HS-27A (cell line): ENCODE results near the gene KIAA0930.

Experiments used
- DNase-seq: peaks from one replicate; pipeline ENCODE4 v3.0.0-alpha.2; 2012; ENCODE audit warnings: low read depth, missing footprints

The KIAA0930 gene

GRCh38 chr22:45216133-45217003, 24.3 kb downstream of the KIAA0930 start:
- no peak for DNase-seq

DNA sequence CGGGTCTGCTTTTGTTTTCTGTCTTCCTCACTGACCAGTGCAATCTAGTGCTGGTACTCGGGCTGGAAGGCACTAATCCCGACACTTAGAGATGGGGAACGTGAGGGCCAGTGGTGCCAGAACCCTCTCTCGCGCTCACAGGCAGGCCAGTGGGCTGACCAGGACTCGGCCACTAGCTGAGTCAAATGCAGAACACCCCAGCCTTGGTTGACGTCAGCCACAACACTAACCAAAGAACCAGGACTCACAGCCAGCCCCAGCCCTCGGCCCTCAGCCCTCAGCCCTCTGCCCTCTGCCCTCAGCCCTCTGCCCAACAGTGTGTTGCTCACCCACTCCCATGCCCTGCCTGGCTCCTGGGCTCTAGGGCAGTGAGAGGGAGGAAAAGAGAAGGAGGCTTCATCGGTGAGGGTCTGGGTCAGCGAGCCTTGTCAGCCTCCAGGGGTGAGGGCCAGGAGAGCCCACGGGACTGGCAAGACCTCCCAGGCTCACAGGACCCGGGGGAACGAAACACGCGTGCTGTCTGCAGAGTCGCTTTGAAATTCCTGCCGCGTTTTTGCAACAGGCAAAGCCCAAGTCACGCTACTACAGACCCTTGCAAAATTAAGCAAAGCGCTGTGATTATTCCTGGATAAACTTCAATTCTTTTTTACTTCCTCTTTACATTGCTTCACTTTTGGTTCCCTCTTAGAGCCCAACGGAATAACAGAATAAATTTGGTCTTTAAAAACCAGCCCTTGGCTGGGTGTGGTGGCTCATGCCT, 27.5 kb downstream of the KIAA0930 start:
- DNase-seq: no peak

DNA sequence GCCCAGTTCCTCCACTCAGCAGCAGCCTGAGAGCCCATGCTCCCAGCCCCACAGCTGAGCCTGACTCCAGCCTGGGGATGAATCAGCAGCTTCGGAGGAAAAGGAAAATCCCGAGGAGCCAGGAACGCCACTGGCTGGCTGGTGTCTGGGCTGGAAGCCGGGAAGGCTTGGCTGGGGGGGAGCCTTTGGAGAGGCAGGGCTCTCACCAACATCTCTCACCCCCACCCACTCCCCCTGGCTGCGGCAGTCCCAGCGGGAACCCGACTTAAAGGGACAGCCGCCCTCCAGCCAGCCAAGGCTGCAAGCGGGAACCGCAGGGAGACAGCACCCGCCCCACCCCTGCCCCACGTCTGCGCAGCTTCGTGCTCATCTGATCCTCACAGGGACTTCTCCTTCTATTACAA, 28.4 kb downstream of the KIAA0930 start:
- peak; percentile 66 for DNase-seq

- no peak for DNase-seq
Measured at GRCh38 chr22:45211848-45212247, 28.8 kb downstream of the KIAA0930 start.

- DNase-seq: no peak
Measured at GRCh38 chr22:45211435-45211834, 29.3 kb downstream of the KIAA0930 start.

- no peak for DNase-seq
Measured at GRCh38 chr22:45210991-45211390, 29.7 kb downstream of the KIAA0930 start.

DNA sequence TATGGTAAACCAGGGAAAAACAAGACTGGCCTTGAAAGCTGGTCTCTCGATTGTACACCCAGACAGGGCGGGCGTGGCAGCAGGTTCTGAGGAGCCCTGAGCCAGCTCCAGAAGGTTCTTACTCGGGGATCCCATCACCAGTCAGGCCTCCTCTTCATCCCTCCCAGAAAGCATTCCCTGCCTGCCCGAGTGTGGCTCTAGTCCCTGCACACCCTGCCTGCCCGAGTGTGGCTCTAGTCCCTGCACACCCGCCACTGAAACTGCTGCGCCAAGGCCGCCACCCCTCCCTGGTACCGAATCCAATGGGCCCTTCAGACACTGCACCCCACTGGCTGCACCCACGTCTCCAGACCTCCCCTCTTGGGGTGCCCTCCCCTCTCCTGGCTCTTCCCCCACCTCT, 30.1 kb downstream of the KIAA0930 start:
- DNase-seq: no peak

- no peak for DNase-seq
Measured at GRCh38 chr22:45210174-45210573, 30.5 kb downstream of the KIAA0930 start.

- no peak for DNase-seq
Measured at GRCh38 chr22:45208993-45209838, 31.5 kb downstream of the KIAA0930 start.

GRCh38 chr22:45208696-45208992, 32.0 kb downstream of the KIAA0930 start:
- no peak for DNase-seq

GRCh38 chr22:45207981-45208664, 32.6 kb downstream of the KIAA0930 start:
- DNase-seq: no peak

GRCh38 chr22:45207533-45207932, 33.2 kb downstream of the KIAA0930 start:
- no peak for DNase-seq

- no peak for DNase-seq
Measured at GRCh38 chr22:45206233-45206632, 34.5 kb downstream of the KIAA0930 start.

DNA sequence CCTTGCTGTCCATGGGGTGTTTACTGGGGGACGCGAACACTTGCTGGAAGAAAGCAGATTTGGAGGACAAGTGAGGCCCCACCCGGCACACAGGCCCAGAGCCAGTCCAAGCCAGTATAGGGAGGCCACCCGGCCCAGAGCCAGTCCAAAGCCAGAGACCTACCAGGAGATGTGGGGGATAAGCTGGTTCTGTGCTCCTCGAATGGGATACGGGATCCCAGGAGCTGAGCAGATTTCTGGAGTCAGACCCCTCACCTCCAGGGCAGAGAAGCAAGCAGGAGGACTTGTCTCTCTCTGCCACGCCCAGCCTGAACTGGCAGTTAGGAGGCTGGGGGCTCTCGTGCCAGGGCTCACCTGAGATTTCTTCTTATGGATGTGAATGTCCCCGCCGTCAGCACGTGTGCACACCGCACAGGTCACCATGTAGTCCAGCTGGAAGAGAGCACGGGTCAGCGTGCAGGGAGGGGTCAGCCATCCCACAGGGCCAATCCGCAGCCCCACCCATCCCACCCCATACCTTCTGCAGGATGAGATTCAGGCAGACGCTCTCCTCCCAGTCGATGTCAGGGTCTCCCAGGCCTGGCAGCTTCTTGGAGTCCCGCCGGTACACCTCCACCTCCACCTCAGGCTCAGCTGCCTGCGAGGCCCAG, 35.3 kb downstream of the KIAA0930 start:
- DNase-seq: no peak

GRCh38 chr22:45204819-45205218, 35.9 kb downstream of the KIAA0930 start:
- DNase-seq: no peak

- no peak for DNase-seq
Measured at GRCh38 chr22:45204241-45204640, 36.5 kb downstream of the KIAA0930 start.

- no peak for DNase-seq
Measured at GRCh38 chr22:45203150-45203951, 37.3 kb downstream of the KIAA0930 start.

DNA sequence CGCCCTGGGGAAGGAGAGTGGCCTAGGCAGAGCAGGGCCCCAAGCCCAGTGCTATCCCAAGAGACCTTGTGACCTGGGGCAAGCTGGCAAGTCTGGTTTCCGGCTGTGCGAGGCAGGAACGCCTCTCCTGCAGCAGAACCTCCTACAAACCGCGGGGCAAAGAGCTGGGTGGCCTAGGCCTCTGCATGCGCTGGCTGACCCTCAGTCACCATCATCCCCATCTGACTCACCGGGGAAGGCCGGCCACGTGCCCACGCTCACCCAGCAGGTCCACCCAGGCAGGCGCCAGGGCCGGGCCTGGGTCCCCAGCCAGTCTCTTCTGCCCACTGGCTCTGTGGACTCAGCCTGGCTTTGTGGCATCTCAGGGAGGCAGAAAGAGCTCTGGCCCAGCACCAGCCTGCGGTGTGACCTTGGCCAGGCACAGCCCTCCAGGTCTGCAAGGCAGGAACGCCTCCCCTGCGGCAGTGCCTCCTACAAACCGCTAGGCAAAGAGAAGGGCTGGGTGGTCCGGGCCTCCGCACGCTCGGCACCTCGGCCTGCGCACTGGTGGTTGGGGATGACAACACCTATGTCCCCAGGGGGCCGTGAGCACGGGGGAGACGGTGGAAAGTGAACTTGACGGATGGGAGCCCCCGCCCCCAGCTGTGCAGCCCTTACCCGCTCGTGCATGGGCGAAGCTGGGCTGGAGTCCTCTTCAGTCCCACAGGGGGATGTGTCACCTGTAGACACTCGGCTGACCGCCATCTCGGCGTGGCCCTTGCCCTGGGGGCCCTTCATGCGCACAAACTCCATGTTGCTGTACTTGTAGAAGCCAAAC, 38.2 kb downstream of the KIAA0930 start:
- DNase-seq: no peak

DNA sequence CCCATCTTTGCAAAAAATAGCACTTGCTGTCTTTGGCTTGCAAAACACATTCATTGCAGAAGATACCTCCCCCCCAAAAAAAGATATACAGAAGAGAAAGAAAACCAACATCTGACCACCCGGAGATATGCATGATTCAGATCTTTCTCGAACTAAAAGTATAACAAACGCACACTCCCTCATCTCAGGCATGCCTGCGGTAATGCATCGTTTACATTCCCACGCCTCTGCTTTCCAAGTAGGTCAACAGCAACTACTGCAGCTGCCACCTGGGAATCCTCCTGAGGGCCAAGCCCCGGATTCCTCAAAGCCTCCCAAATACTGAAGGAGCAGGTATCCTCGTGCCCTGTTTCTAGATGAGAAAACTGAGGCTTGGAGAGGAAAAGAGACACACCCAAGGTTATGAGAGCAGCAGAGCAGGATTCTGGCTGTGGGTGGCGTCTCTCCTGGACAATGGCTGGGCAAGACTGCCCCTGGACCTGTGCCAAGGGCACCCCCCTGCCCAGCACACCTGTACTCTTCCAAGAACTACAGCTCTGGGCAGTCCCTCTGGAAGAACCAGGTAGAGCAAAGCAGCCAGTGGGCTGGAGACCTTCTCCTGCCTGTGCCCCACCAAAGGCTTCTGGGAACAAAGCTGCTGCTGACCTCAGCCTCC, 38.9 kb downstream of the KIAA0930 start:
- DNase-seq: no peak
